Measurements from ENCODE around the gene SLC1A1.

GRCh38 chr9:4464911-4465513, 25.3 kb upstream of the SLC1A1 start:
- TF ChIP-seq CTCF (IDR thresholded peaks at IDR 0.05; ENCODE audit: low read length) (no peak), EZH2 (IDR thresholded peaks at IDR 0.05; ENCODE audit: borderline replicate concordance, low read length) (no peak)

Measured in OCI-LY1 (cell line).